MCF 10A (cell line): Measurements from ENCODE around the gene TTK. TPM values are rescaled to one million over a fixed set of nuclear protein-coding genes. Genes with fewer than 3 reads are reported as not detected.
"Not testable (repeated sequence)": the region's sequence is repeated elsewhere in the genome, so short reads cannot be mapped to it uniquely, and the experiment has no call there.

Experiments
- BruUV-seq: library from RNA; stranded (reverse); fragments of 400-500 nt; replicated peaks from 2 replicates; lab custom pipeline; 2021; lab: Mats Ljungman, UMichigan
- CTCF ChIA-PET: fragments of 300-600 bp; sonication (Branson Sonifier 250); formaldehyde crosslinking; extraction: SDS; loops from one replicate; lab custom pipeline; 2021; ENCODE audit warnings: antibody characterized with exemption, inconsistent platforms; lab: Yijun Ruan, JAX
- POLR2A ChIA-PET: fragments of 300-600, 350-650 bp; sonication (Branson Sonifier 250); formaldehyde crosslinking; extraction: SDS; loops from one replicate; lab custom pipeline; 2020; ENCODE audit warnings: antibody characterized with exemption, inconsistent platforms; lab: Yijun Ruan, JAX
- DNase-seq: peaks from one replicate; pipeline ENCODE4 v3.0.0-alpha.2; 2018; ENCODE audit not compliant: unreplicated experiment
- H3K27ac Mint-ChIP-seq: one replicate; pipeline ENCODE4 v1.8.0; 2022; ENCODE audit warnings: mild to moderate bottlenecking, low read depth, mixed read lengths; ENCODE audit not compliant: unreplicated experiment
- H3K27me3 Mint-ChIP-seq: one replicate; pipeline ENCODE4 v1.8.0; 2022; ENCODE audit warnings: mixed read lengths; ENCODE audit not compliant: insufficient read depth, unreplicated experiment
- H3K36me3 Mint-ChIP-seq: one replicate; pipeline ENCODE4 v1.8.0; 2022; ENCODE audit warnings: mild to moderate bottlenecking, moderate library complexity, mixed read lengths; ENCODE audit not compliant: insufficient read depth, unreplicated experiment
- H3K4me1 Mint-ChIP-seq: one replicate; pipeline ENCODE4 v1.8.0; 2022; ENCODE audit warnings: mixed read lengths; ENCODE audit not compliant: insufficient read depth, unreplicated experiment
- H3K4me3 Mint-ChIP-seq: one replicate; pipeline ENCODE4 v1.8.0; 2022; ENCODE audit warnings: mild to moderate bottlenecking, moderate library complexity, mixed read lengths; ENCODE audit not compliant: unreplicated experiment
- H3K9me3 Mint-ChIP-seq: one replicate; pipeline ENCODE4 v1.8.0; 2022; ENCODE audit warnings: mixed read lengths; ENCODE audit not compliant: unreplicated experiment
- intact Hi-C: fragments of 100-400 bp; cut with micrococcal nuclease; formaldehyde crosslinking; loops from 2 replicates; pipeline ENCODE4 v1.14.1; 2022
- total RNA-seq: library from RNA; stranded (reverse); gene quantifications from 2 replicates; pipeline ENCODE4 v1.2.3, GENCODE V29; 2022
- TF ChIP-seq, protein P1 (sequence below): fragments of 200-600 bp; IDR thresholded peaks from one replicate; pipeline ENCODE4 v1.8.0; 2022; ENCODE audit warnings: antibody characterized with exemption, mild to moderate bottlenecking; ENCODE audit not compliant: unreplicated experiment

TTK gene
- total RNA-seq, 1 experiment from 2014 or later, result 19.1 TPM

DNA sequence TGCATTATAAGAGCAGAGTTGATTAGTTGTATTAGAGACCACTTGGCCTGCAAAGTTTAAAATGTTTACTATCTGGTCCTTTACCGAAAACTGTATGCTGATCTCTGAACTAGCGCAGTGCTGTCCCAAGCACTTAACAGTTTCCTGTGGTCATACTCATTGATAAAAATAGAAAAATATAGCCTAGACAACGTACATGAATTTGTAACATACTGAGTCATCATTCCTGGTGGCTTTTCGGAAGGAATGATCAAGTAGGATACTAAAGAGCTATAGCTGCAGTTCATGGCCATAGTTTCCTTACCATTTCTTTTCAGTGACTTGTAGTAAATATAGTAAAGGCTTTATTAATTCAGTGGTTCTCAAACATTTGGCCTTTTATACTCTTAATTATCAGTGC is 18.4 kb downstream of the TTK start:
- intact Hi-C loops, result no loop called here
- BruUV-seq, result no TSS peak
- Mint-ChIP-seq H3K27me3 (no peaks in the 10 kb centered on the region), H3K9me3 (no peaks in the 10 kb centered on the region), H3K36me3 (peaks cover 17% of the 10 kb centered on the region), H3K4me1 (peaks cover 5% of the 10 kb centered on the region), H3K4me3 (no peak overlapping the region), H3K27ac (no peak overlapping the region)
- TF ChIP-seq, protein P1, sequence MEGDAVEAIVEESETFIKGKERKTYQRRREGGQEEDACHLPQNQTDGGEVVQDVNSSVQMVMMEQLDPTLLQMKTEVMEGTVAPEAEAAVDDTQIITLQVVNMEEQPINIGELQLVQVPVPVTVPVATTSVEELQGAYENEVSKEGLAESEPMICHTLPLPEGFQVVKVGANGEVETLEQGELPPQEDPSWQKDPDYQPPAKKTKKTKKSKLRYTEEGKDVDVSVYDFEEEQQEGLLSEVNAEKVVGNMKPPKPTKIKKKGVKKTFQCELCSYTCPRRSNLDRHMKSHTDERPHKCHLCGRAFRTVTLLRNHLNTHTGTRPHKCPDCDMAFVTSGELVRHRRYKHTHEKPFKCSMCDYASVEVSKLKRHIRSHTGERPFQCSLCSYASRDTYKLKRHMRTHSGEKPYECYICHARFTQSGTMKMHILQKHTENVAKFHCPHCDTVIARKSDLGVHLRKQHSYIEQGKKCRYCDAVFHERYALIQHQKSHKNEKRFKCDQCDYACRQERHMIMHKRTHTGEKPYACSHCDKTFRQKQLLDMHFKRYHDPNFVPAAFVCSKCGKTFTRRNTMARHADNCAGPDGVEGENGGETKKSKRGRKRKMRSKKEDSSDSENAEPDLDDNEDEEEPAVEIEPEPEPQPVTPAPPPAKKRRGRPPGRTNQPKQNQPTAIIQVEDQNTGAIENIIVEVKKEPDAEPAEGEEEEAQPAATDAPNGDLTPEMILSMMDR, result no peak
- ChIA-PET POLR2A (no interaction called here), CTCF (no interaction called here)
- DNase-seq, result peak; percentile 16

DNA sequence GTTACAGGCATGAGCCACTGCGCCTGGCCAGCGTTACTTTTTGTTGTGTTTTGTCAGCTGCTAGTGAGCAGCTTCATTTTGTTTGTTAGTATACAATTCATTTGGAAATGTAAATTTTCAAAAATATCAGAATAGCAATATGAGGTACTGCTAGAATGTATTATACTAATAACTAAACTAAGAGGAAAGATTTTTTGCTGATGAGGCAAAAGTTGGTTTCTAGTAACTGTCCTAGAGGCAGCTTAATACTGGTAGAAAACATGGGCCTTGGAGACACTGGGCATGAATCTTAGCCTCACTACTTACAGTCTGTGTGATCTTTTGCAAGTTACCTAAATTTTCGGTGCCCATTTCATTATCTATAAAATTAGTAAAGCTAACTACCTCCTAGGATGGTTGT is 24.1 kb downstream of the TTK start:
- Mint-ChIP-seq H3K36me3 (peaks cover 28% of the 10 kb centered on the region), H3K27me3 (no peaks in the 10 kb centered on the region), H3K9me3 (no peaks in the 10 kb centered on the region), H3K4me1 (peaks cover 5% of the 10 kb centered on the region), H3K27ac (no peak overlapping the region), H3K4me3 (no peak overlapping the region)
- intact Hi-C loops, result no loop called here
- BruUV-seq, result no TSS peak
- DNase-seq, result no peak
- ChIA-PET POLR2A (interaction anchor here (0.6 to 1.2 kb wide), 2 partner anchors 8 to 25 kb away, joined by 3 read pairs; partner anchors contain the start of gene TTK), CTCF (interaction anchor here (0.6 to 0.8 kb wide), 2 partner anchors 85 to 266 kb away, joined by 3 read pairs; no protein-coding TSS in a partner anchor)
- TF ChIP-seq, protein P1, result no peak

- no peak for DNase-seq
- H3K27ac Mint-ChIP-seq, result peak overlapping the region; percentile 17
- H3K27me3 Mint-ChIP-seq, result no peaks in the 10 kb centered on the region
- H3K36me3 Mint-ChIP-seq, result peaks cover 19% of the 10 kb centered on the region
- ChIA-PET CTCF (interaction anchor here (0.6 to 1.1 kb wide), 2 partner anchors 9 to 267 kb away, joined by 3 read pairs; no protein-coding TSS in a partner anchor), POLR2A (interaction anchor here (1.3 kb wide), 1 partner anchor 77 kb away, joined by 8 read pairs; the partner anchor contains the start of gene BCKDHB)
- BruUV-seq, result no TSS peak
- H3K9me3 Mint-ChIP-seq, result no peaks in the 10 kb centered on the region
- no peak overlapping the region for H3K4me3 Mint-ChIP-seq
- intact Hi-C loops, result no loop called here
- TF ChIP-seq, protein P1, result no peak
- H3K4me1 Mint-ChIP-seq, result peaks cover 5% of the 10 kb centered on the region
Observed at GRCh38 chr6:80029470-80029869, 25.0 kb downstream of the TTK start.

DNA sequence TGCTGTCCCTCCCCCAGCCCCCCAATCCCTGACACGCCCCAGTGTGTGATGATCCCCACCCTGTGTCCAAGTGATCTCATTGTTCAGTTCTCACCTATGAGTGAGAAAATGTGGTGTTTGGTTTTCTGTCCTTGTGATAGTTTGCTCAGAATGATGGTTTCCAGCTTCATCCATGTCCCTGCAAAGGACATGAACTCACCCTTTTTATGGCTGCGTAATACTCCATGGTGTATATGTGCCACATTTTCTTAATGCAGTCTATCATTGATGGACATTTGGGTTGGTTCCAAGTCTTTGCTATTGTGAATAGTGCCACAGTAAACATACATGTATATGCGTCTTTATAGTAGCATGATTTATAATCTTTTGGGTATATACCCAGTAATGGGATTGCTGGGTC is 43.8 kb downstream of the TTK start:
- POLR2A ChIA-PET, intact Hi-C loops, DNase-seq, H3K27ac Mint-ChIP-seq, BruUV-seq, H3K36me3 Mint-ChIP-seq, H3K4me1 Mint-ChIP-seq, H3K27me3 Mint-ChIP-seq, H3K4me3 Mint-ChIP-seq, H3K9me3 Mint-ChIP-seq: not testable (repeated sequence)
- CTCF ChIA-PET, result interaction anchor here (0.5 kb wide), 1 partner anchor 26 kb away, joined by 3 read pairs; no protein-coding TSS in a partner anchor
